DOHH2 (cell line): ENCODE data around the gene TTC28.

ENCODE experiments used
- H3F3A ChIP-seq: fragments of 200-600 bp; sonication (generic), shearing (Covaris generic); 2 replicates; pipeline ENCODE4 v1.6.0; 2016; ENCODE audit warnings: antibody characterized with exemption, mild to moderate bottlenecking; ENCODE audit not compliant: control insufficient read depth, insufficient read depth
- H3K27ac ChIP-seq: fragments of 200-600 bp; sonication (generic); 2 replicates; pipeline ENCODE4 v1.5.1; 2014; ENCODE audit warnings: low read depth, mild to moderate bottlenecking, low read length, moderate library complexity
- H3K27me3 ChIP-seq: fragments of 200-600 bp; sonication (generic); 2 replicates; pipeline ENCODE4 v1.6.1; 2014; ENCODE audit warnings: mild to moderate bottlenecking, low read length, mixed read lengths; ENCODE audit not compliant: control insufficient read depth
- H3K36me3 ChIP-seq: fragments of 200-600 bp; sonication (generic); 2 replicates; pipeline ENCODE4 v1.6.1; 2014; ENCODE audit warnings: mild to moderate bottlenecking, low read length, moderate library complexity, mixed read lengths; ENCODE audit not compliant: control insufficient read depth
- H3K4me1 ChIP-seq: fragments of 200-600 bp; sonication (generic); 2 replicates; pipeline ENCODE4 v1.6.1; 2014; ENCODE audit warnings: mild to moderate bottlenecking, low read length, mixed read lengths; ENCODE audit not compliant: control insufficient read depth
- H3K4me2 ChIP-seq: fragments of 200-600 bp; sonication (generic); 2 replicates; pipeline ENCODE4 v1.6.0; 2014; ENCODE audit warnings: mild to moderate bottlenecking, low read length, moderate library complexity
- H3K4me3 ChIP-seq: fragments of 200-600 bp; sonication (generic); 2 replicates; pipeline ENCODE4 v1.5.1; 2014; ENCODE audit warnings: mild to moderate bottlenecking, low read length, mixed read lengths
- H3K79me2 ChIP-seq: fragments of 200-600 bp; sonication (generic); 2 replicates; pipeline ENCODE4 v1.6.1; 2014; ENCODE audit warnings: mild to moderate bottlenecking, low read length, mixed read lengths; ENCODE audit not compliant: control insufficient read depth
- H3K9me2 ChIP-seq: fragments of 200-600 bp; sonication (generic); replicated peaks from 2 replicates; pipeline ENCODE4 v1.6.1; 2014; ENCODE audit warnings: mild to moderate bottlenecking, low read length, mixed read lengths; ENCODE audit not compliant: control insufficient read depth
- H3K9me3 ChIP-seq: fragments of 200-600 bp; sonication (generic); 2 replicates; pipeline ENCODE4 v1.6.1; 2014; ENCODE audit warnings: antibody characterized with exemption, low read length, mixed read lengths; ENCODE audit not compliant: control insufficient read depth, insufficient read depth
- H4K20me1 ChIP-seq: fragments of 200-600 bp; sonication (generic); 2 replicates; pipeline ENCODE4 v1.6.0; 2014; ENCODE audit warnings: low read depth, mild to moderate bottlenecking, antibody characterized with exemption, low read length, moderate library complexity; ENCODE audit not compliant: control insufficient read depth, insufficient read depth
- CTCF ChIP-seq: fragments of 200-600 bp; sonication (generic); IDR thresholded peaks from one replicate; pipeline ENCODE4 v1.5.1; 2014; ENCODE audit warnings: antibody characterized with exemption, mild to moderate bottlenecking, low read depth, low read length; ENCODE audit not compliant: poor library complexity, severe bottlenecking
- EZH2phosphoT487 ChIP-seq: fragments of 200-600 bp; sonication (generic); IDR thresholded peaks from 2 replicates; pipeline ENCODE4 v1.6.1; 2017; ENCODE audit warnings: borderline replicate concordance, mild to moderate bottlenecking, antibody characterized with exemption, low read length, moderate library complexity, mixed read lengths

TTC28 gene

DNA sequence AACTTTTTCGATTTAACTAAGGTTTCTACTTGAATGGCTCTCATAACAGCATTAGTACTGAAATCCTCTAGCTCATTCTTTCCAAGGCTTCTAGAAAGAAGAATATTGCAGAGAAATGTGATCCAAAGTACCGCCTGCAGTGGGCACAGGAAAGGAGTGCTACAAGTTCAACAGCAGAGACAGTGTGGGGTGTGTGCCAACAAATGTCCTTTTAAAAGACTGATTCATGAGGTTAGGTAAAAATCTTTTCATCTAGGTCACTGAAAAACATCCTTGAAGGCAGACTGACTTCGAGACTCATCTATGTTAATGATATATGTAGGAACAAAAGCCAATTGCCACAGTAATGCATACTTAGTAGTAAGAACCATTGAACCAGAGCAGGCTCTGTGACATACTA, 411.5 kb downstream of the TTC28 start:
- TF ChIP-seq CTCF, result no peak
- no peak for TF ChIP-seq EZH2phosphoT487
- Histone ChIP-seq H3K4me2 (no peak overlapping the region), H3K4me3 (no peak overlapping the region), H3F3A (no peaks in the 10 kb centered on the region), H3K9me2 (no peaks in the 10 kb centered on the region), H3K9me3 (no peaks in the 10 kb centered on the region), H3K79me2 (no peaks in the 10 kb centered on the region), H3K27me3 (0 out of 2 replicates have a peak, but pooled peaks cover 6% of the 10 kb centered on the region), H3K36me3 (no peaks in the 10 kb centered on the region), H4K20me1 (no peaks in the 10 kb centered on the region), H3K4me1 (no peaks in the 10 kb centered on the region), H3K27ac (no peak overlapping the region)

GRCh38 chr22:28260619-28261018, 419.0 kb downstream of the TTC28 start:
- H3K4me1 ChIP-seq, result no peaks in the 10 kb centered on the region
- no peaks in the 10 kb centered on the region for H3K9me3 ChIP-seq
- H3K4me3 ChIP-seq, result no peak overlapping the region
- H3K9me2 ChIP-seq, result no peaks in the 10 kb centered on the region
- H3K4me2 ChIP-seq, result no peak overlapping the region
- H4K20me1 ChIP-seq, result no peaks in the 10 kb centered on the region
- H3K27ac ChIP-seq, result no peak overlapping the region
- no peaks in the 10 kb centered on the region for H3K79me2 ChIP-seq
- no peaks in the 10 kb centered on the region for H3K36me3 ChIP-seq
- H3K27me3 ChIP-seq, result peaks cover 8% of the 10 kb centered on the region
- no peaks in the 10 kb centered on the region for H3F3A ChIP-seq
- TF ChIP-seq CTCF, result no peak
- TF ChIP-seq EZH2phosphoT487, result no peak

- Histone ChIP-seq H3K4me3 (no peak overlapping the region), H3K36me3 (no peaks in the 10 kb centered on the region), H4K20me1 (no peaks in the 10 kb centered on the region), H3K4me1 (no peaks in the 10 kb centered on the region), H3K79me2 (no peaks in the 10 kb centered on the region), H3K4me2 (no peak overlapping the region), H3K9me3 (no peaks in the 10 kb centered on the region), H3F3A (no peaks in the 10 kb centered on the region), H3K9me2 (no peaks in the 10 kb centered on the region), H3K27ac (no peak overlapping the region), H3K27me3 (peaks cover 8% of the 10 kb centered on the region)
- TF ChIP-seq CTCF, result no peak
- no peak for TF ChIP-seq EZH2phosphoT487
Observed at GRCh38 chr22:28259774-28260312, 419.8 kb downstream of the TTC28 start.
